Esophagus muscularis mucosa (tissue), 4 donors: ENCODE data around the gene ZCCHC17.

Experiments
- EP300 ChIP-seq: sonication (generic); formaldehyde crosslinking; IDR thresholded peaks from one replicate; pipeline ENCODE4 v1.6.1; 2017; ENCODE audit warnings: antibody characterized with exemption
- POLR2A ChIP-seq: fragments of 450-650 bp; IDR thresholded peaks from one replicate; pipeline ENCODE4 v1.6.1; 2017; ENCODE audit warnings: antibody characterized with exemption, moderate library complexity, mild to moderate bottlenecking, low read depth
- TF ChIP-seq, protein P1 (sequence below), 3 experiments: fragments of 200-600 bp in 2 of 3; fragments of 450-650 bp in 1 of 3; sonication (generic) in 2 of 3; IDR thresholded peaks; one replicate each; pipeline ENCODE4 v1.5.1; 2017 to 2019; ENCODE audit warnings: antibody characterized with exemption in 3 of 3, mild to moderate bottlenecking in 2 of 3, moderate library complexity in 1 of 3

DNA sequence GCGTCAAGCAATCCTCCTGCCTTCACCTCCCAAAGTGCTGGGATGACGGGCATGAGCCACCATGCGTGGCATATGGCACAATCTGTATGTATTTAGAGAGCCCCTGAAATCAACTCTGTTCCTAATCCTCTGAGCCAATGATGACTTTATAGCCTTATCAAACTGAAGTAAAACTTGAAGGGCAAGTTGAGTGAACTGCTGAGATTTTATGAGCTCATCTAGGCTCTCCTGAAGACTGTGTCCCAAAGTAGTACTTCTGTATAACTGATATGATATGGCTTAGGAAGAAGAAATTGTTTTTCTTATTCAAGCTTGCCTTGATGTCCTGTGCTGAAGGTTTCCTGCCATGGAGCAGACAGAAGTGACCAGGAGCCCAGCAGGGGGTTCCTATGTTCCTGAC lies 33.4 kb upstream of the ZCCHC17 start:
- TF ChIP-seq, protein P1, sequence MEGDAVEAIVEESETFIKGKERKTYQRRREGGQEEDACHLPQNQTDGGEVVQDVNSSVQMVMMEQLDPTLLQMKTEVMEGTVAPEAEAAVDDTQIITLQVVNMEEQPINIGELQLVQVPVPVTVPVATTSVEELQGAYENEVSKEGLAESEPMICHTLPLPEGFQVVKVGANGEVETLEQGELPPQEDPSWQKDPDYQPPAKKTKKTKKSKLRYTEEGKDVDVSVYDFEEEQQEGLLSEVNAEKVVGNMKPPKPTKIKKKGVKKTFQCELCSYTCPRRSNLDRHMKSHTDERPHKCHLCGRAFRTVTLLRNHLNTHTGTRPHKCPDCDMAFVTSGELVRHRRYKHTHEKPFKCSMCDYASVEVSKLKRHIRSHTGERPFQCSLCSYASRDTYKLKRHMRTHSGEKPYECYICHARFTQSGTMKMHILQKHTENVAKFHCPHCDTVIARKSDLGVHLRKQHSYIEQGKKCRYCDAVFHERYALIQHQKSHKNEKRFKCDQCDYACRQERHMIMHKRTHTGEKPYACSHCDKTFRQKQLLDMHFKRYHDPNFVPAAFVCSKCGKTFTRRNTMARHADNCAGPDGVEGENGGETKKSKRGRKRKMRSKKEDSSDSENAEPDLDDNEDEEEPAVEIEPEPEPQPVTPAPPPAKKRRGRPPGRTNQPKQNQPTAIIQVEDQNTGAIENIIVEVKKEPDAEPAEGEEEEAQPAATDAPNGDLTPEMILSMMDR (IDR thresholded peaks at IDR 0.05), result no peak
- TF ChIP-seq POLR2A (no peak), EP300 (no peak)
